HG03460 (cell line): ENCODE data around the gene MEIKIN.
"Not testable (repeated sequence)": the region's sequence is repeated elsewhere in the genome, so short reads cannot be mapped to it uniquely, and the experiment has no call there.

ENCODE experiments used
- ATAC-seq: cut with Tn5 transposase; IDR thresholded peaks from one replicate; pipeline ENCODE4 v1.9.1; 2021; ENCODE audit not compliant: unreplicated experiment

MEIKIN gene

DNA sequence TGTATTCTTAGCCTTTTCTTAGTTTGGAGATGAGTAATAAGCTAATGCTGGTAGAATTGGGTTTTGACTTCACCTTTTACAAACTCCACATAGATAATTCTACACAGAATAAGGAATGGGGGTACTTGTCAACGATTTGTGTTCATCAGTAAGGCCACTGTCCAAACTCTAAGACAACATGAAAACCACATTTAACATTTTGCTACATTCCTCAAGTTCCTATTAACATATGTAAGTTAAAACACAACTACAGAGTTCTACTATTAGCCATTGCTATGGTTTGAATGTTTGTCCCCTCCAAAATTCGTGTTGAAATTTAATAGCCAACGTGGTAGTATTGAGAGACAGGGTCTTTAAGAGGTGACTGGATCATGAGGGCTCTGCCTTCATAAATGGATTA is 31.9 kb downstream of the MEIKIN start:
- ATAC-seq = no peak

DNA sequence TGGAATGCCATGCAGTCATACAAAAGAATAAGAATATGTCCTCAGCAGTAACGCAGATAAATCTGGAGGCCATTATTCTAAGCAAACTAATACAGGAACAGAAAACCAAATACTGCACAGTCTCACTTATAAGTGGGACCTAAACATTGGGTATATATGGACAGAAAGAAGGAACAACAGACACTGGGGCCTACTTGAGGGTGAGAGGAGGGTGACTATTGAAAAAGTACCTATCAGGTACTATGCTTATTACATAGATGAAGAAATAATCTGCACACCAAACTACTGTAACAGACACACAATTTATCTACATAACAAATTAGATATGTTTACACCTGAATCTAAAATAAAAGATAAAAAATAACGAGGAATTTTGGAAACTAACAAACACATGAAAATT is 38.8 kb downstream of the MEIKIN start:
- no peak for ATAC-seq

- not testable (repeated sequence) for ATAC-seq
Observed at GRCh38 chr5:131902266-131902665, 43.2 kb downstream of the MEIKIN start.

- no peak for ATAC-seq
Observed at GRCh38 chr5:131899686-131900085, 45.8 kb downstream of the MEIKIN start.

GRCh38 chr5:131883984-131884383 is 61.5 kb downstream of the MEIKIN start:
- no peak for ATAC-seq

GRCh38 chr5:131879705-131880104 is 65.8 kb downstream of the MEIKIN start:
- ATAC-seq = no peak

DNA sequence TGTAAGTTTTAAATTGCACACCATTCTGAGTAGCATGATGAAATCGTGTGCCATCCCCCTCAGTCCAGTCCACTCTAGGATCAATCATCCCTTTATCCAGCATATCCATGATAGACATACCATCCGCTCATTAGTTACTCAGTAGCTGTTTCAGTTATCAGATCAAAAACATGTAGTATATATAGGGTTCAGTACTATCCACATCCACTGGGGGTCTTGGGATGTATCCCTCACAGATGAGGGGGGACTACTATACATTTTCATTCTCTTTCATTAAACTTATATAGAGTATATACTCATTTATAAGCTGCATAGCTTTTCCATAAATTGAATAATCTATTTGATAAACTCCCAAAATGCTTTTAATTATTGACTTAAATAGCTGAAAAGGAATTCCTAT is 67.6 kb downstream of the MEIKIN start:
- ATAC-seq = no peak

DNA sequence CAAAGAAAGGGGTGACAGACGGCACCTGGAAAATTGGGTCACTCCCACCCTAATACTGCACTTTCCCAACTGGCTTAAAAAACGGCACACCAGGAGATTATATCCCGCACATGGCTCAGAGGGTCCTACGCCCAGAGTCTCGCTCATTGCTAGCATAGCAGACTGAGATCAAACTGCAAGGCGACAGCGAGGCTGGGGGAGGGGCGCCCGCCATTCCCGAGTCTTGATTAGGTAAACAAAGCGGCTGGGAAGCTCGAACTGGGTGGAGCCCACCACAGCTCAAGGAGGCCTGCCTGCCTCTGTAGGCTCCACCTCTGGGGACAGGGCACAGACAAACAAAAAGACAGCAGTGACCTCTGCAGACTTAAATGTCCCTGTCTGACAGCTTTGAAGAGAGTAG is 74.2 kb downstream of the MEIKIN start:
- ATAC-seq = not testable (repeated sequence)

DNA sequence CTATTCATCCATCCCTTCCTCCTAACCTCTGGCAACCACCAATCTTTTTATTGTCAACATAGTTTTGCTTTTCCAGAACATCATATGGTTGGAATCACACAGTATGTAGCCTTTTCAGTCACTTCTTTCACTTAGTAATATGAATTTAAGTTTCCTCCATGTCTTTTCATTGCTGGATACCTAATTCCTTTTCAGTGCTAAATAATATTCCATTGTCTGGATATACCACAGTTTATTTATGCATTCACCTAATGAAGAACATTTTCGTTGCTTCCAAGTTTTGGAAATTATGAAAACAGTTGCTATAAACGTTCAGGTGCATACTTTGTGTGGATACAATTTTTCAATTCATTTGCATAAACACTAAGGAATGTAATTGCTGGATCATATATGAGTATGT is 77.9 kb downstream of the MEIKIN start:
- ATAC-seq = no peak

GRCh38 chr5:131863700-131864099 is 81.8 kb downstream of the MEIKIN start:
- no peak for ATAC-seq

DNA sequence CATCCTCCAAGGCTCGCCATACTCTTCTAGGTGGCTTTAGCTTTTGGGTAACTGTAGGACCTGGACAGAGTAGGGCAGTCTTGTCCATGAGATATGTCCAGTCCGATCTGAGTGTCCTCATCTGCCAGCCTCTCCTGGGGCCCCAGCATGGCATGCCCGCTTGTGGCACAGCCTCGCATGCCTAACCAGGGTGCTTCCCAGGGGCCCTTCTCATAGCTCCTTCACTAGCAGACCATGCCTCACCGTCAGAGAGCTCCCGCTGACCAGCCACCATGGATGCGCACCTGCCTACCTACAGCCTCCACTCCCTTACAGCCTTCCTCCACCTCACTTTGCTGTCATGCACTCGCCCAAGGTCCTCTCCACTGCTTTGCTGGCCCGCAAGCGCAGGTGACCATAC is 88.1 kb downstream of the MEIKIN start:
- no peak for ATAC-seq

GRCh38 chr5:131855452-131855851 is 90.0 kb downstream of the MEIKIN start:
- ATAC-seq = no peak

GRCh38 chr5:131854134-131854533 is 91.3 kb downstream of the MEIKIN start:
- ATAC-seq = peak; percentile 70

GRCh38 chr5:131848662-131849061 is 96.8 kb downstream of the MEIKIN start:
- no peak for ATAC-seq

DNA sequence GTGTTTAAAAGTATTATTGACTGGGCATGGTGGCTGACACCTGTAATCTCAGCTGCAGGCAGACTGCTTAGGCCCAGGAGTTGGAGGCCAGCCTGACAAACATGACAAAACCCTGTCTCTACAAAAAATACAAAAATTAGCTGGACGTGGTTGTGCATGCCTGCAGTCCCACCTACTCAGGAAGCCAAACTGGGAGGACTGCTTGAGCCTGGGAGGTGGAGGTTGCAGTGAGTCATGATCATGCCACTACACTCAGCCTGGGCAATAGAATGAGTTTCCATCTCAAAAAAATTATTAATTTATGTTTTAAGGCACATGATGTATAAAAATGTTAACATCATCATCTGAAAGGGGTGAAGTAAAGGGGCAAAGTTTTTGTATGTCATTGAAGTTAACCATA is 98.9 kb downstream of the MEIKIN start:
- no peak for ATAC-seq

DNA sequence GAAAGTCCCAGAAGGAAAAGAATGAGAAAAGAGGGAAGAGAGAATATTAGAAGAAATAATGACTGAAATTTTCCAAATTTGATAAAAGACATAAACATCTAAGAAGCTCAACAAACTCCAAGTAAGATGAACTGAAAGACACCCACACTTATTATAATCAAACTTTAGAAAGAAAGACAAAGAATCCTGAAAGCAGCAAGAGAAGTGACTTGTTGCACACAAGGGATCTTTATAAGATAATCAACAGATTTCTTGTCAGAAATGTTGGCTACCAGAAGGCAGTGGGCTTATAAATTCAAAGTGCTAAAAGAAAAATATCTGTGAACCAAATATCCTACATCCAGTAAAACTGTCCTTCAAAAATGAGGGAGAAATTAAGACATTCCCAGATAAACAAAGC is 99.6 kb downstream of the MEIKIN start:
- ATAC-seq = no peak

DNA sequence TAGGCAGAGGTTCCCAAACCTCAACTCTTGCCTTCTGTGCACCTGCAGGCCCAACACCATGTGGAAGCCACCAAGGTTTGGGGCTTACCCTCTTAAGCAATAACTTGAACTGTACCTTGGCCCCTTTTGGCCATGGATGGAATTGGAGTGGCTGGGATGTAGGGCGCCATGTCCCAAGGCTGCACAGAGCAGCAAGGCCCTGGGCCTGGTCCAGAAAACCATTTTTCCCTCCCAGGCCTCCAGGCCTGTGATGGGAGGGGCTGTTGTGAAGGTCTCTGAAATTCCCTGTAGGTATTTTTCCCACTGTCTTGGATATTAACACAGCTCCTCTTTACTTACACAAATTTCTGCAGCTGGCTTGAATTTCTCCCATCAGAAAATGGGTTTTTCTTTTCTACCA is 102.5 kb downstream of the MEIKIN start:
- not testable (repeated sequence) for ATAC-seq

DNA sequence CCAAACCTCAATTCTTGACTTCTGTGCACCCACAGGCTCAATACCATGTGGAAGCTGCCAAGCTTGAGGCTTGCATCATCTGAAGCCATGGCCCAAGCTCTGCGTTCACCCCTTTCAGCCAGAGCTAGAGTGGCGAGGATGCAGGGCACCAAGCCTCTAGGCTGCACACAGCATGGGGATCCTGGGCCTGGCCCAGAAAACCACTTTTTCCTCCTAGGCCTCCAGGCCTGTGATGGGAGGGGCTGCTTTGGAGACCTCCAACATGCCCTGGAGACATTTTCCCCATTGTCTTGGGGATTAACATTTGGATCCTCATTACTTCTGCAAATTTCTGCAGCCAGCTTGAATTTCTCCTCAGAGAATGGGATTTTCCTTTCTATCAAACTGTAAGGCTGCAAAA is 112.8 kb downstream of the MEIKIN start:
- not testable (repeated sequence) for ATAC-seq

GRCh38 chr5:131825404-131826013 is 120.0 kb downstream of the MEIKIN start:
- ATAC-seq = no peak

DNA sequence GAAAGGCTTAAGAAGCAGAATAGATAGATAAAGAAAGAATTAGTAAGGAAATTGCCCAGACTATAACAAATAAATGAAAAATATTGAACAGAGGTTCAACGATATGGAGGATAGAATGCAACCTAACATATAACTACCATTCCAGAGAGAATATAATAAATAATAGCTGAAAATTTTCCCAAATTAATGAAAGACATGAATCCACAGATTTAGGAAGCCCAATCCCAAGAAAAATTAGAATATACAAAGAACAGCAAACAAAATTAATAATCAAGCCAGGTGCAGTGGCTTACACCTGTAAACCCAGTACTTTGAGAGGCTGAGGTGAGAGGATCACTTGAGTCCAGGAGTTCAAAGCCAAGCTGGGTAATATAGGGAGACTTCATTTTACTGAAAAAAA is 120.8 kb downstream of the MEIKIN start:
- no peak for ATAC-seq

DNA sequence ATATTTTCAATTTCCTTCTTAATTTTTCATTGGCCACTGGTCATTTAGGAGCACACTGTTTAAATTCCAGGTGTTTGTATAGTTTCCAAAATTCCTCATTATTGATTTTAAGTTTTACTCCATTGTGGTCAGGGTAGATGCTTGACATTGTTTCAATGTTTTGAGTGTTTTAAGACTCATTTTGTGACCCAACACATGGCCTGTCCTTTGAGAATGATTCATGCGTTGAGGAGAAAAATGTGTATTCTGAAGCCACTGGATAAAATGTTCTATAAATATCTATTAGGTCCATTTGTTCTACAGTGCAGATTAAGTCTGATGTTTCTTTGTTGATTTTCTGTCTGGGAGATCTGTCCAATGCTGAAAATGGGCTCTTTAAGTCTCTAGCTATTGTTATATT is 124.2 kb downstream of the MEIKIN start:
- no peak for ATAC-seq

GRCh38 chr5:131818001-131818724 is 127.3 kb downstream of the MEIKIN start:
- ATAC-seq = no peak

GRCh38 chr5:131814990-131815389 is 130.5 kb downstream of the MEIKIN start:
- ATAC-seq = no peak
